GM18951 (cell line): Measurements from ENCODE around the gene PAK4.

Experiments used
- POLR2A ChIP-seq: IDR thresholded peaks from 4 replicates; pipeline ENCODE4 v1.6.1; 2011; ENCODE audit warnings: mild to moderate bottlenecking; ENCODE audit not compliant: insufficient read length, insufficient read depth; ENCODE audit errors: extremely low read depth
- in situ Hi-C: fragments of 300-500 bp; cut with MboI; formaldehyde crosslinking; loops from one replicate; pipeline ENCODE4 v1.12.0; 2022; ENCODE audit warnings: low sequenced_read_pairs, mixed read lengths, inconsistent platforms; ENCODE audit not compliant: unreplicated experiment

Gene PAK4

DNA sequence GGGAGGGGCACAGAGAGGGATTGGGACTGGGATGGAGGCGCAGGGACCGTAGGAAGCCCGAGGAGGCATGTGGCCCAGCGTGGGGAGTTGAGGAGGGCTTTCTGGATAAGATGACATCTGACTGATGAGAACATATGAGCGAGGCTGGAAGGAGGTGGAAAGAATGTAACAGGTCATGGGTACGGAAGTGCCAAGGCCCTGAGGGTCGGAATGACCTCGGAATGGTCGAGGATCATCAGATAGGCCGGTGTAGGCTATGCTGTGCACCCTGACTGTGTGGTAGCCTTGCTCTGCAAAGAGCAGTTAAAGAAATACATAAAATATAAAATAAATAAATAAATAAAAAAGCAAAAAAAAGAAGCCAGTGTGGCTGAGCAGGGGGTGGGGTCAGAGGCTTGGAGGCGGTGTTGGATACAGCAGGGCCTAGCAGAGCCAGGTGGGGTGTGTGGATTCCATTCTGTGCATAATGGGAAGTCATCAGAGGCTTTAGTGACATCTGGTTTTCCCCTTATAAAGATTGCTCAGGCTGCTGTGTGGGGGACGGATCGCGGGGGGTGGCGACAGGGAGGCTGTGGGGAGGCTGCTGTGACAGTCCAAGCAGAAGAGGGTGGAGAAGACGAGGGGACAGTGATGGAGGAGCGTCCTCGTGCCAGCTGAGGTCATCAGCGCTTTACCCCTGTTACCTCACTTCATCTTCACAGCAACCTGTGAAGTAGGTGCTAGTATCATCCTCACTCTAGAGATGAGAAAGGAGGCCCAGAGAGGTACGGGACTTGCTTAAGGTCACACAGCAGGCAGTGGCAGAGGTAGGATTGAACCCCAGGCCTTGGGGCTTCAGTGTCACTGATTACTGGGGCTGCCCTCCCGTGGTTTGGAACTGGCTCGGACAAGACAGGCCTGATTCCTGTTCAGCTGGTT lies 5.0 kb downstream of the PAK4 start:
- in situ Hi-C loops, result no loop called here
- no peak for TF ChIP-seq POLR2A

DNA sequence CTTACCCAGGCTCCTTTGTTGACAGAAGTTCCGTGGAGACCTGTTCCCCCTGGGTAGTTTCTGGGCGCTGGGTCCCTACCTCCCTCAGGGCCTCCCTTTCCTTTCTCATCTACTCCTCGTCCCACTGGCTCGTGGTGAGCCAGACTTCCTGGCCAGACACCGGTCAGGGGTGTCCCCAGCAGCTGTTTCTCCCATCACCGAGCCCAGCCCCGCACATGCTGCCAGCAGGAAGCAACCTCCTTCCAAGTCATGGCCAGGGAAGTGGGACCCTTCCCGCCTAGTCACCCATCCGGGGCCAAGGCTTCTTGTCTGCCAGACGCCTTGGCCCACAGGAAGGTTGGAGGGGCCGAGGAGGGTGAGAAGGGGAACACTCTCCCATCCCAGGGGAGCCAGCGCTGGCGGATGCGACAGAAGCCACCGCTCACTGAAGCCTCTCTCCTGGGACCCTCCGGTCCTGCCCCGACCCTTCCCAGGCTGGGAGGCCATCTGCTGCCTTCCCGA lies 5.7 kb downstream of the PAK4 start:
- in situ Hi-C loops, result no loop called here
- TF ChIP-seq POLR2A, result no peak

DNA sequence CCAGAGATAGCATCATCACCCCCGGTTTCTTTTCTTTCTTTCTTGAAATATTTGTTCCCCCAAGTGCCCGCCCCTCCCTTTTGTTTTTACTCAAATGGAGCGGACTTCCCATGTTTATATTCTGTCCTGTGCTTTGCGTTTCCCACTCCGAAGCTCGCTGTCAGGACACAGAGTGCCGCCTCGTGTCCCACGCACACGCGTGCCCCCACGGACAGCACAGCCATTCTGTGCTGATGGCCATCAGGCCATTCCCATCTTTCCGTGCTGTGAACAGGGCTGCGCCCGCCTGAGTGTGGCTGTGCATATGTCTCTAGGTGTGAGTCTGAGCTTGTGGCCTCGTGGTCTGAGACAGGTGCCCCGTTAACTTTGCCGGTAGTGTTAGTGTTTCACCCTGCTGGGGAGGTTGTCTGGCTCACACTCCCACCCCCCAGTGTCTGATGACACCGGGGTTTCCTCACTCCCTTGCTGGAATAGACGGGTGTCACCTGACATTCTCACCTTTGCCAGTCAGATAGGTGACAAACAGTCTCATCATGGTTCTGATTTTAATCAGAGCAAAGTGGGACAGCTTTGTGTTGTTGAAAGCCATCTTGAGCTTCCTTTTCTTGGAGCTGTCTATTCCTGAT lies 6.9 kb downstream of the PAK4 start:
- TF ChIP-seq POLR2A, result no peak
- in situ Hi-C loops, result no loop called here

DNA sequence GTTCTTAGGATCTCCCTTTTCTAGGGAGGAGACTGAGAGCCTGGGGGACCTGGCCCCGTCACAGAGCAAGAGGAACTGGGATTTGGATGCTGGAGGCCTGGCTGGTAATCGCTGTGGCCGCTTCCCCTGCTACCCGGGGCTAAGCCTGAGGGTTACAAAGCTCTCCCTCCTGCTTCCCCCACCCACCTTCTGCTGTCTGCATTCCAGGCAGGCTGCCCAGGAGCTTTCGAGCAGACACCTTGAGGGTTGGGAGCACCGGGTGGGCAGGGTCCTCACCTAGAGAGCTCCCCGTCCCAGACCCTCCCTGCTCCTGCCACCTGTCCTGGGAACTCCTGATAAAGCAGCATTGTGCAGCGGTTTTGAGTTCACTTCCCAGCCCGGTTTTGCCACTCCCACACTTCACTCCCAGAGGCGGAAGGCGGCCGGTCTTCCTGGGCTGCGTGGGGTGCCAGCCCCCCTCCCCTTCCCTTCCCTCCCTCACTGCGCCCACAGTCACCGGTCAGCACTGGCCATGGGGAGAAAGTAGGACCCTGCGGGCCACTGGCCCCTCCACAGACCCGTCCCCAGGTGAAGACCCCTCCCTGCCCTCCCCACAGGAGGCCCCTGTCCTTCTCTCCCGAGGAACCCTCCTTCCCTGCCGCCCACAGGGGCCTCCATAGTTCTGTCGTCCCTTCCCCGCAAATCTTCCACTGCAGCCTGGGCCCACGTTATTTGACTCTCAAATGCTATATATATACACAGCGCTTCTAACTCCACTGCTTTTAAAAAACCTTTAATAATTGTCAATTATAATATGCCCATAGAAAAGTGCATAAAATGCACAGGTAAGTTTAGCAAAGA lies 8.1 kb downstream of the PAK4 start:
- in situ Hi-C loops, result no loop called here
- TF ChIP-seq POLR2A, result no peak

DNA sequence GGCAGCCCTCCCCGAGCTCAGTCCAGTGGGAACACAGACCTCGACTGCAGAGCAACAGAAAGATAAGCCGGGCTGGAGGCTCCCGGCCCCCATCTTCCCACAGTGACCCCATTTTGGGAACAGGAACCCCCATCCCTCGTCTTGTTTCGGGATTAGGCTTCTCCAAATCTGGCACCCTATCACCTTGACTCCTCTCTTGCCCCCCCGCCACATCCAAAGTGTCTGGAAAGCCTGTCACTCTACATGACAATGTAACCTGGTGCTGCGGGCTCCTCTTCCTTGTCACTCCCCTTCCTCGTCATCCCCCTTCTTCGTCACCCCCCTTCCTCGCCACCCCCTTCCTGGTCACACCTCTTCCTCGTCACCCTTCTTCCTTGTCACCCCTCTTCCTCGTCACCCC lies 10.1 kb downstream of the PAK4 start:
- in situ Hi-C loops, result no loop called here

DNA sequence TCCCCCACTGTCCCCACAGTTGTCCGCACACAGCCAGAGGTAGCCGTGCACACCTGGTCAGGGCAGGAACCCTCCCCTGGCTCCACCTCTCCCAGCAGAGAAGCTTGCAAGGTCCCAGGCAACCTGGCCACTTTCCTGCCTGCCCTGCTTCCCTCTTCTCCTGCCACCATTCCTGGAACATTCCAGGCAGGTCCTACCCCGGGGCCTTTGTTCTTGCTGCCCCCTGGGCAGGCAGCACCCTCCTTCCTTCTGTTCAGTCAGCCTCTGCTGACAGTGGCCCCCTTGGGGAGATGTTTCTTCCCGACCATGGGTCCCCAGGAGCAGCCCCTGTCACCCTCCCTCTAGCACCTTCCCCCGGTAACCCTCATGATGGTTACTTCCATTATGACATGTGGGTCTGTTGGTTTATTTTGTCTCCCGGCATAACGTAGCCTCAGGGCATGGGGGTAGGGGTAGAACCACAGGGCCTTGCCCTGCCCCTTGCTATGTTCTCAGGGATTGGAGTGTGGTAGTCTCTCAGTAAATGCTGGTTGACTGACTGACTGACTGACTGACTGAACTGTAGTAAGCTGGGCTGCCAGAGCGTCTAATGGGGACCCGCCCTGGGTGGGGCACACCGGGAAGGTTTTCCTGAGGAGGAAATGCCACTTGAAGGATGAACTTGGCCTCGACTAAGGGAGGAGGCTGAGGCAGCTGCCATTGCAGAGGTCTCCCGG lies 10.8 kb downstream of the PAK4 start:
- in situ Hi-C loops, result no loop called here
- TF ChIP-seq POLR2A, result no peak

More for the DNA sequence above, 10.1 kb downstream of the PAK4 start:
- no peak for TF ChIP-seq POLR2A

DNA sequence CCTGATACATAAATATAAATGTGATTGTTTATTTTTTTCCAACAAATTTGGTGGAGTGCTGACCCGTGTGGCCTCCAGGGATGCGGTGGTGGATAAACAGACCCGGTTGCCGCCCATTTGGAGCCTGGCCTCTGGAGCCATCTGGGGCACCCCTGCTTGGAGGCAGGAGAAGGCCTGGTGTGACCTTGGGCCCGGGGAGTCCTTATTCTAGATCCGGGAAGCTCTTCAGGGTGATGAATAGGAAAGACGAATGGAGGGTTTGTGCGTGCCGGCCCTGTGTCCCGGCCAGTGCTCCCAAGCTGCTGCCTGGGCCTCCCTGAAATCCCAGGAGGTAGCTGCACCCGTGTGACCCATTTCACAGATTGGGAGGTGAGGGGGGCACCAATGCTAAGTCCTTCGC lies 11.5 kb downstream of the PAK4 start:
- in situ Hi-C loops, result no loop called here
- TF ChIP-seq POLR2A, result no peak

DNA sequence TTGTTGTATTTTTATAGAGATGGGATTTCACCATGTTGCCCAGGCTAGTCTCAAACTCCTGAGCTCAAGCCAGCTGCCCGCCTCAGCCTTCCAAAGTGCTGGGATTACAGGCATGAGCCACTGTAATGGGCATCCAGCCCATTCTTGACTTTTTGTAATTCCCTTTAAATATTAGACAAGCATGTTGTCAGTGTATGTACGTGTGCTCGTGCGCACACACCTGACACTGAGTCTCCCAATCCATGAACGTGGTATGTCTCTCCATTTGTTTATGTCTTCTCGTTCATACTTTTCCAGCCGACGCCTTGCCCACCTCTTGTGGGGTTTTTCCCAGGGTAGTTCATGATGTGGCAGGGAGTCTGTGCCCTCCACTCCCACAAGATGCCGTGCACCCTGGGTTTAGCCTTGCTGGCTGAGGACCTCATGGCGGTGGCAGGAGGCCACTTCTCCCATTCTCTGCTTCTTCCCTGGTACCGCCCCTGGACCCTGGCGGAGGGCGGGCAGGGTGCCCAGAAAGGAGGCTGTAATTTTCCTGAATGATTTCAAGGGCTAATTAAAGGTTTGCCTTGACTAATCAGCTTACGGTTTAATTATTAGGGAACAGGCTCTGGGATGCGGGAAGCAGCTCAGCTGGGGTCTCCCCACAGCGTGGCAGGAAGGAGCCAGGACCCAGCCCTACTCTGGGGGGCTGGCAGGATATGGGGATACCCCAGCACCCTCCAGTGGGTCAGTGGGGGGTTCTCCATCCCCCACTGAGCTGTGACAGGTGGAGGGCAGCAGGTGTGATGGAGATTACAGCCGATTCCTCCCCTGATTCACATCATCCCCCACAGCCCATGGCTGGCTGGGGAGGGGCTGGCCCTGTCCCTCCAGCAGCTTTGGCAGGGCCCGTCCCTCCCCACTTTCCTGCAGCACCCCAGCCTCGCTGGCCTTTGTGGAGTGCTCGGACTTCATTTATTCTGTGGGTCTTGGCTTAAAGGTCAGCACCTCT lies 12.9 kb downstream of the PAK4 start:
- in situ Hi-C loops, result no loop called here
- TF ChIP-seq POLR2A, result no peak

DNA sequence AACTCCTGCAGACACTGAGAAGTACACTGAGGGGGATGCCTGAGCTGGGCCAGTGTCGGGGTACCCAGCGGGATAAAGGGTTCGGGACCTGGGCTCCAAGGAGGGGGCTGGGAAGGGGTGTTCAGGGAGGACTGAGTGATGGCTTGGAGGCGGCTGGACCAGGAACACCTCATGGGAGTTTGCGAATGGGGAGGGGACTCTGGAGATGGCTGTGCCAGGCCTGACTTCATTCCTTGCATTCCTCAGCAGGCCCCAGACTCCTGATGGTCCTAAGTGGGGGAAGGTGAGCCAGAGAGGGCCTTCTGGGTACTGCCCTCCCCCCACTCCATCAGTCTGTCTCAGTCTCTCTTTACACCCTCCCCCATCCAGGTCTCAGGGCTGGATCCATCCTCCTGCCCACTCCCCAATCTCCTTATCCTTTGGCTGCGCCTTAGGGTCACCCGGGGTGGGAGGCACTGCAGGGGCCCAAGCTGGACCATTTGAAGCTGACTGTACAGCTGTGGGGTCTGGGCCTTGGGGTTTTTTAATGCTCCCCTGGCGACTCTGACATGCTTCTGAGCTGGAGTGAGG lies 13.8 kb downstream of the PAK4 start:
- TF ChIP-seq POLR2A, result no peak
- in situ Hi-C loops, result no loop called here

DNA sequence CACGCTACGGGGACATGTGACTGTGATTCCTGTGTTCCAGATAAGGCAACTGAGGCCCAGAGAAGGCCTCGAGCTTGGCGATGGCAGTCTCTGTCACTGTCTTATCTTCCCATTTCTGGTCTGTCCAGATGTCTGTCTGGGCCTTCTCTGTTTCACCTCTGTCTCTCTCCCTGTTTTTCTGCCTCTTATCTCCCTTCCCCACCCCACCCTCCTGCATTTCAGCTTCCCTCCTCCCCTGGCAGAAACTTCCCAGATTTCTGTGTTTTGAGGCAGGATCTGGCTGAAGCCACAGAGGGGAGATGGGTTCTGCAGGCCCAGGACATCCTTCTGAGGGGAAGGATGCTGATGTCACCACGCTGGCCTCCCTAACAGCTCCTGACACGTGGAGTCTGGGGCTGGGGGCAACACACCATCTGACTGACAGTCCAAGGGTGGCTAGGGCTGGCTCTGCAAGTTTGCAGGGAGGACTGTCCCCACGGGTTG lies 14.4 kb downstream of the PAK4 start:
- in situ Hi-C loops, result no loop called here
- no peak for TF ChIP-seq POLR2A

DNA sequence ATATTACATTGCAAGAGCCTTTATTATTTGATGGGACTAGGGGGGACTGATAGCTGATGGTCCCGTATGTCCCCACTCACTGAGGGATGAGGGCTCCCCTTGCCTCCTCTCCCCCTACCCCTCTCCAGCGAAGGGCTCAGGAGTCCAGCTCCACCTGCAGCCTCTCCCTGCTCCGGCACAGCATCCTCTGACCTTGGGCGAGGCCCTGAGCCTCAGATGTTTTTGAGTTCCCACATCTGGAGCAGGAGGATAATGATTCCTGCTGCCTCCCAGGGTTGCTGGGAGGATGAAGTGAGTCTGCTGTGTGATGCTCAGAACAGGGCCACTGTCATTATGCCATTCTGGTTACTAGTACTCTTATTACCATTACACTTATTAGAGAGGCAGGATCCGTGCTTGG lies 15.0 kb downstream of the PAK4 start:
- TF ChIP-seq POLR2A, result no peak
- in situ Hi-C loops, result no loop called here
